Left forelimb (tissue), 1 donor: ENCODE data around the gene CCDC70.
"Not testable (repeated sequence)": the region's sequence is repeated elsewhere in the genome, so short reads cannot be mapped to it uniquely, and the experiment has no call there.

Source experiments
- DNase-seq: peaks from one replicate; pipeline ENCODE4 v3.0.0-alpha.2; 2018; ENCODE audit warnings: low spot score

The CCDC70 gene

GRCh38 chr13:51861723-51862300, at the start of gene CCDC70:
CCDC70 (plus strand) TSS chr13:51861969; CDS start chr13:51865412, 3,443 bp downstream.
- DNase-seq: no peak

- DNase-seq: no peak
Observed at GRCh38 chr13:51814071-51814470, 47.7 kb upstream of the CCDC70 start.

GRCh38 chr13:51814825-51815650, 46.7 kb upstream of the CCDC70 start:
- no peak for DNase-seq

- DNase-seq: no peak
Observed at GRCh38 chr13:51815848-51816247, 45.9 kb upstream of the CCDC70 start.

GRCh38 chr13:51816604-51817249, 45.0 kb upstream of the CCDC70 start:
- DNase-seq: no peak

GRCh38 chr13:51817717-51818116, 44.1 kb upstream of the CCDC70 start:
- no peak for DNase-seq

GRCh38 chr13:51818276-51818675, 43.5 kb upstream of the CCDC70 start:
- DNase-seq: no peak

- DNase-seq: no peak
Observed at GRCh38 chr13:51818781-51819511, 42.8 kb upstream of the CCDC70 start.

GRCh38 chr13:51819544-51819943, 42.2 kb upstream of the CCDC70 start:
- no peak for DNase-seq

GRCh38 chr13:51820016-51820597, 41.7 kb upstream of the CCDC70 start:
- DNase-seq: no peak

- DNase-seq: no peak
Observed at GRCh38 chr13:51821606-51822005, 40.2 kb upstream of the CCDC70 start.

- no peak for DNase-seq
Observed at GRCh38 chr13:51822106-51822815, 39.5 kb upstream of the CCDC70 start.

GRCh38 chr13:51823359-51823758, 38.4 kb upstream of the CCDC70 start:
- no peak for DNase-seq

GRCh38 chr13:51823863-51824262, 37.9 kb upstream of the CCDC70 start:
- DNase-seq: no peak

- not testable (repeated sequence) for DNase-seq
Observed at GRCh38 chr13:51824712-51825111, 37.1 kb upstream of the CCDC70 start.

- DNase-seq: no peak
Observed at GRCh38 chr13:51825165-51825592, 36.6 kb upstream of the CCDC70 start.

- DNase-seq: no peak
Observed at GRCh38 chr13:51825681-51826254, 36.0 kb upstream of the CCDC70 start.

GRCh38 chr13:51826606-51827005, 35.2 kb upstream of the CCDC70 start:
- DNase-seq: no peak

- no peak for DNase-seq
Observed at GRCh38 chr13:51827254-51827653, 34.5 kb upstream of the CCDC70 start.

GRCh38 chr13:51828730-51829567, 32.8 kb upstream of the CCDC70 start:
- DNase-seq: no peak
